HG02571 (cell line): Measurements from ENCODE around the gene VEZF1.

Experiments
- ATAC-seq: cut with Tn5 transposase; IDR thresholded peaks from one replicate; pipeline ENCODE4 v1.9.1; 2021; ENCODE audit warnings: mild to moderate bottlenecking, moderate library complexity; ENCODE audit not compliant: unreplicated experiment

The VEZF1 gene

DNA sequence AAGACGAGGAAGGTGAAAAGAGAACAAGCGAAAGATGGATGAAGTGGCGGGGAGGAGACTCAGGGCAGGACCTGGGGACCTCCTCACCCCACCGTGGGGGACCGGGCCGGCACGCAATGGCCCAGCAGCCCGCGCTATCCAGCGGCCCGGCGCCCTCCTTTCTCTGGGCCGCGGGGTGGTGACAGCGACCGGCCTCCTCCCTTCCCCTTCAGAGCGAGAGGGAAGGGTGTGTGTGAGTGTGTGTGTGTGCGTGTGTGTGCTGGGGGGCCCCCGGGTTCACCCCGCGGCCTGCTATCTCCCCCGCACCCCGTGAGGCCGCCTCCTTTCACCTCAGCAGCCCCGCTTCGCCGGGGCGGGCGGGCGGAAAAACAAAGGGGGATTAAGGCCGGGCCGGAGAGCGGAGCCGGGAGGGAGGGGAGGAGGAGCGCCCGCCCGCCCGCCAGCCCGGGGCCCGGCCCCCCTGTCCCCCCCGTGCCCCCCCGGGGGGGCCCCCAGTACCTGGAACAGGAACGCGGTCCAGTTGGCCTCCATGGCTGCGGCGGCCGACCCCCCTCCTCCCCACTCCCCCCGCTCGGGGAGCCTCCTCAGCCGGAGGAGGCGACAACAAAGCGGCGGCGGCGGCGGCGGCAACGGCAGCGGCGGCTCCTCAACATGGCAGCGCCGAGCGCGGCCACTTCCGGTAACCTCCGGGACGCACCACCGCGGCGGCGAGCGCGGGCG lies at the start of gene VEZF1:
Gene VEZF1 (minus strand): TSS at position 674 of the 720 bp plus-strand sequence. CDS start 143 bp downstream, at position 531.
- ATAC-seq, result peak; percentile 67

- no peak for ATAC-seq
Observed at GRCh38 chr17:58032691-58033415, 44.8 kb upstream of the VEZF1 start.

DNA sequence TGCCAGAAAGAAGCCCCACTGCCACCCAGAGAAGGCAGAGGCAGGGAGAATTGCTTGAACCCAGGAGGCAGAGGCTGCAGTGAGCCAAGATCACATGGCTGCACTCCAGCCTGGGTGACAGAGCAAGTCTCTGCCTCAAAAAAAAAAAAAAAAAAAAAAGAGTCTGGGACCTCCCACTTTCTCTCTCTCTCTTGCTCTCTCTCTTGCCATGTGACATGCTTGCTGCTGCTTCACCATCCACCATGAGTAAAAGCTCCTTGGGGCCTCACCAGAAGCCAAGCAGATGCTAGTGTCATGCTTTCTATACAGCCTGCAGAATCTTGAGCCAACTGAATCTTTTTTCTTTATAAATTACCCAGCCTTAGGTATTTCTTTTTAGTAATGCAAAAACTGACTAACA lies 40.5 kb upstream of the VEZF1 start:
- ATAC-seq, result no peak

DNA sequence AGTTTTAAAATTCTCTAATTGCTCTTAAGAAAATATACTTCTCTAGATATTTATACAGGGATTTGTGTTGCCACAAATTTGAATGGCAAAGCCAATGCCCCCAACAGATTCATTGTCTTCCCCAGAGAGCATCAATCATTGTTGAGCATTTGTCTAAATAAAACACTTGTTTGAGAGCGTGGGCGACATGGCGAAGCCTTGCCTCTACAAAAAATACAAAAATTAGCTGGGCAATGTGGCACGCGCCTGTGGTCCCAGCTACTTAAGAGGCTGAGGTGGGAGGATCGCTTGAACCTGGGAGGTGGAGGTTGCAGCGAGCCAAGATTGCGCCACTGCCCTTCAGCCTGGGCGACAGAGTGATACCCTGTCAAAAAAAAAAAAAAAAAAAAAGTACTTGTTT lies 32.3 kb upstream of the VEZF1 start:
- ATAC-seq, result no peak

GRCh38 chr17:58019521-58019920 lies 31.5 kb upstream of the VEZF1 start:
- ATAC-seq, result no peak

- no peak for ATAC-seq
Observed at GRCh38 chr17:58019039-58019438, 31.0 kb upstream of the VEZF1 start.

DNA sequence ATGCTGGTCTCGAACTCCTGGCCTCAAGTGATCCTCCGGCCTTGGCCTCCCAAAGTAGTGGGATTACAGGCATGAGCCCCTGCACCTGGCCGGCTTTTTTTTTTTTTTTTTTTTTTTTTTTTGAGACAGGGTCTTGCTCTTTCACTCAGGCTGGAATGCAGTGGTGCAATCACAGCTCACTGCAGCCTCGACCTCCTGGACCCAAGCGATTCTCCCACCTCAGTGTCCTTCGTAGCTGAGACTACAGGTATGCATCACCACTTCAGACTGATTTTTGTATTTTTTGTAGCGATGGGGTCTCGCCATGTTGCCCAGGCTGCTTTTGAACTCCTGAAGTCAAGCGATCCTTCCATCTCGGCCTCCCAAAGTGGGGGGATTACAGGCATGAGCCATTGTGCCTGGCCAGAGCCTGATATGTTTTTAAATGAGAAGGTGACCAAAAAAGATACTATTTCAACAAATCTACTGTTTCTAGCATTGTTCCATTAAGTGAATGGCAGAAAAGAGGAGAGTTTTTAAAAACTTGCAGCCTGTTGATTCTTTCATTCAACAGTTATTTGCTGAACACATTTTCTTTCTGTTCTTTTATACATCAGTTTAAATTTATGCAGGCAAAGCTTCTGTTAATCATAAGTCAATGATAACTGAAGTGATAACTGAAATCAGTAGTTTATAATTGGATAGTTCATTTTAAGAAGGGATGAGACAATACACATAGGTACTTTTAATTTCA lies 22.2 kb upstream of the VEZF1 start:
- ATAC-seq, result no peak

- peak; percentile 21 for ATAC-seq
Observed at GRCh38 chr17:58007781-58008706, 20.0 kb upstream of the VEZF1 start.

DNA sequence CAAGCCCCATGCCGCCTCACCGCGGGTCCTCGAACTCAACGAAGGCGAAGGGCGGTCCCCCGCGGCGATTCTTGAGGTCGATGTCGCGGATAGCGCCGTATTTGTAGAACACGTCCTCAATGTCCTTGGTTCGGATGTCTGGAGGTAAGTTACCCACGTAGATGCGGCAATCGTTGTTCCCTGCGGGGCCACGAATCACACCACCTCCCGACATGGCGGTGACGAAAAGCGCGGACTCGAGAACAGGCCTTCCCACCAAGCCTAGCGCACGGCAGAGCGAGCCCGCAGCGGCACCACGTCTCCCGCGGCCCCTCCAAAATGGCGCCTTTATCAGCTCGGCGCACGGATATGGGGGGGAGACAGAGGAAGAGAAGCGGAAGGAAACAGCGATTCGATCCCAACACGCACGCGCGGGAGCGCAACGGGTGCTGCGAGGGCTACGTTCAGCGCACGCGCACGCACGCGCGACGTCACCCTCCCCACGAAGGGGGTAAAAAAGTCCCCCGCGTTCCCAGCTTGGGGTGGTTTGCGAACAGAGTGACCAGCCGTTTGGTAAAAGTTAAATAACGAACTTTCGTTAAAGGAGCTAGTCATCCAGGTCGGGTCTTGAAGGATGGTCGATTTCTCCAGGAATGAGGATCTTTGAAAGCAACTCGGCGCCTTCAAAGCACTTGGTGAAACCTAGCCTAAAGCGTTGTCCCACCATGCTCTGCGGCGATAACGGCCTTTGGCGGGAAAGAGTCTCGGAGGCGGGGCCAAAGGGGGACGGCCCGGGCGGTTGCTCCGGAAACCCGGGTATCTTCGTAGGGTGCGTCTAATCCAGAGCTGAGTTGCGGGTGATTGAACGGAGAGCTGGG lies 19.1 kb upstream of the VEZF1 start, which contains the start of gene SRSF1:
Gene SRSF1 (minus strand): TSS at position 323 of the 857 bp plus-strand sequence. CDS start 109 bp downstream, at position 214.
- peak; percentile 84 for ATAC-seq

DNA sequence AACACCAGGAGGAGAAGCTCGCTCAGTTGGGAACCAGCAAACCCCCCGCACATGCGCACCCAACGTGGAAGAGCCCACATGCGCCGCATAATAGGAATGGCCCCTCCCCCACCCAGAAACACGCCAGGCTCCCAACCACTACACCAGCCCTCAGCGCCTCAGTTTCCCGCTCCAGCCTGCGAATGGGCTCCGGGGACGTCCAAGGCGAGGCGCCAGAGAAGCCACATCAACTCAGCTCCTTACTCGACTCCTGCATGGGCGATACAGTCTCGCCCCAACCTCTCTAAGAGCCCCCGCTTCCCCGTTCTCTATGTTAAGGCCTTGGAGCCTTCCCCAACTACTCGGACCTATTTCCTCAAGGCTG lies 18.5 kb upstream of the VEZF1 start:
- no peak for ATAC-seq

DNA sequence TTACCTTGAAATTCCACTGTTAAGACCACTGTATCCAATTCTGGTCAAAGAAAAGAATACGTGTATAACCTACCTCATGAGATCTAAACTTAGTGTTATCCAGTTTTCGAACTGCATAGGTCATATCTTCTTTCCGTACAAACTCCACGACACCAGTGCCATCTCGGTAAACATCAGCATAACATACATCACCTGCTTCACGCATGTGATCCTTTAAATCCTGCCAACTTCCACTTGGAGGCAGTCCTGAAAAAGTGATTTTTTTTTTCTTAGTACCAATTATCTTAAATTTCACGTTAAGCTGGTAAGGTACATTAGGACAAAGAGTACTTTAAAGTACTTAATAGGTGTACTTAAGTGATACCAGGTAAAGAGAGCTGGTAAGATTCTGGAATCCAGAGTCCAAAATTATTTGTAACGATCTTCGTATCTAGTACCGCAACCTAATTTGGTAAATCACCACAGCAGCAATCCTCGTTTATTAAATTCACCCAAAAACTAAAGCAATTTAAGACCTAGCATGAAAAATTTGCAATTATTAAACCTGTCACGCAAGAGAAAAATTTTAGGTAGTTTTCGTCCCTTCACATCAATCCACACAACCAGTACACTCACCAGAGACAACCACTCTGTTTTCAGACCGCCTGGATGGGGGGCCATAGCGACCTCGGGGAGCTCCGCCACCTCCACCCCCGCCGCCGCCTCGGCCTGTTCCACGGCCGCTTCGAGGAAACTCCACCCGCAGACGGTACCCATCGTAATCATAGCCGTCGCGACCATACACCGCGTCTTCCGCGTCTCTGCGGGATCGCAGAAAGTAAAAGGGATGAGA lies 17.9 kb upstream of the VEZF1 start:
- ATAC-seq, result no peak

DNA sequence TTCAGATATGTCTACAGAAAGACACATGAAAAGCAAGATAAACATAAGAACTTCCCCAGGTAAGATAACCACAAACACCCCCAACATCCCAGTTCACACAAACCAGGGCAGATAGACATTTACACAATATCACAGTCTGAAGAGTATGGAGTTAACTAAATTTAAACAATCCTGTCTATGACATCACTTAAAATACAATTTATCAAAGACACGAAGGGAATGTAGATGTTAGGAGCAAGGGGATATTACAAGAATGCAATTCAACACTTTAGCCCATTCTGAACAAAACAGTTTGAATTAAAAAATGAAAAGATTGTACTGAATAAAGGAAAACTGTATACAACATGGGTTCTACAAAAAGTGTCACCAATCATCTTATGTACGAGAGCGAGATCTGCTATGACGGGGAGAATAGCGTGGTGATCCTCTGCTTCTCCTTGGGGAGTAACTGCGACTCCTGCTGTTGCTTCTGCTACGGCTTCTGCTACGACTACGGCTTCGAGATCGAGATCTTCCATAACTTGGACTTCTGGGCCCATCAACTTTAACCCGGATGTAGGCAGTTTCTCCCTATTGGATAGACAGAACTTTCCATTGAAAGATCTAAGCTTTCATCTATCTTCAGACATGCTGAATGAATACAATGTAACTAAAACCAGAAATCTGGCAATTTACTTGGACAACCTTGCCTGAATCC lies 17.1 kb upstream of the VEZF1 start:
- ATAC-seq, result no peak

DNA sequence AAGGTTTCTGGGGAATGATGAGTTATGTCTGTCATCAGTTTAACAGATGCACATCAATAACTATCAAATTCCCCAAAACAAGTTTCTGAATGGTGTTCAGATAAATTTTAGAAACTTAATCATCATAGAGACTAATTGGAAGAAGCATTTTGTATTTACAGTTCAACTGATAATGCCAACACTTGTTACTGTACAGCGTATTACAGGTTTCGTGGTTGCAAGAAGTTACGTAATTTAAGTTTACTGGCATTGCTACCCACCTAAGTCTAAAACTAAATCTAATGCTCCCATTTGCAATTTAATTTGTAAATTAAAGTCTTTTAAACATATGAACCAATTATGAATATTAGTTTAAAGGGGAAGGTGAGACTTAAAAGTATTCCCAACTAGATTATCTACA lies 16.0 kb upstream of the VEZF1 start:
- ATAC-seq, result no peak

GRCh38 chr17:58002973-58003372 lies 14.9 kb upstream of the VEZF1 start:
- ATAC-seq, result no peak

- no peak for ATAC-seq
Observed at GRCh38 chr17:58002154-58002948, 14.3 kb upstream of the VEZF1 start.

DNA sequence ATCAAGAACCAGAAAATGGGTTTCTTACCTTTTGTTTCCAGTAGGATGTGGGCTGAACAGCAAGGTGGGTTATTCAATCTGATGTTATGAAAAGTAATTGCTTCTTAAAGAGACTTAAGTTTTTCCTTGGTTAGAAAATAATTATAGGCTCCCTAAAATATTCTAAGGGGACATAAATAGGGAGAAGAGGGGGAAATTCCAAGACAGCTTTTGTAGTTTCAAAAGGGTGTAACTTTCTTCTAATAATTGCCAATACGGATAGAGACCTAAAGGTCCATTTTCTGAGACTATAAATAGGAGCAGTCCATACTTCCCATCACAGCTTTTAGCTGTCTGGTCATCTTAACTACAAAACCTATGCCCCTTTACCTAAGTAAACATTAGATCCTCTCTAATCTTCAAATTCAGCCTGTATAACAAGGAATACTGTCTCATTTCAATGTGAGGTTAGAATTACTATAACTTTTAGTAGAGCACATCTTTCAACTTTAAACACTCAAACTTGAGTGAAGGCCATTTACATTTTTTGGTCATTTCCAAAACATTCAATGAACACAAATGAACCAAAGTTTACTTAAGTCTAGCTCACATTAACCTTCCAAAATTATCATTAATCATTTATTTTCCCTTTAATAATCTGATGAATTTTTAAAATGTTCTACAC lies 13.5 kb upstream of the VEZF1 start:
- no peak for ATAC-seq

DNA sequence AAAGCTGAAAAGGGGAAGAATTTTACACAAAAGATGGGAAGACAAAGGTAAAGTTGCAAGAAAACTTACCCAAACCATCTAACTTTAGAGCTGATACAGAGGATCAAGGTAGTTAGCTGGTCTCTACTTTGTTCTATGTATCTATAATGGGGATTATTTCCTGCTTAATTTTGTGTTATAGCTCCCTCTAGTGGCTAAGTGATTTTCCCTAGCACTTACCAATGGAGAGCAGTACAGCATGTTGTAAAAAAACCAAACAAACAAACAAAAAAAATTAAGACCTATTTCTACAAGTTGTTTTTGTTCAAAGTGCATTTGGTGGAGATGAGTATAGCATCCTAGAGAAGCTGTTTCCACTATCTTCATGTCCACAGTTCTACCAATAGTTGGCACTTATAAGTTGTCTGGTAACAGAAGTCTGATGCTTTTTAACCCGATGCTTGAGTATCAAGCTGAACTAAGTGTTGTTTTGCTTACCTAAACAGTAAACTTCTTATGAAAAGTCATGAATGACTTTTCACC lies 11.5 kb upstream of the VEZF1 start:
- ATAC-seq, result no peak
